GM21737 (cell line): ENCODE measurements around the gene ATP1A4.
"Not testable (repeated sequence)": the region's sequence is repeated elsewhere in the genome, so short reads cannot be mapped to it uniquely, and the experiment has no call there.

Experiments
- ATAC-seq: cut with Tn5 transposase; IDR thresholded peaks from one replicate; pipeline ENCODE4 v1.9.1; 2021; ENCODE audit warnings: mild to moderate bottlenecking, moderate library complexity; ENCODE audit not compliant: unreplicated experiment

ATP1A4 gene

DNA sequence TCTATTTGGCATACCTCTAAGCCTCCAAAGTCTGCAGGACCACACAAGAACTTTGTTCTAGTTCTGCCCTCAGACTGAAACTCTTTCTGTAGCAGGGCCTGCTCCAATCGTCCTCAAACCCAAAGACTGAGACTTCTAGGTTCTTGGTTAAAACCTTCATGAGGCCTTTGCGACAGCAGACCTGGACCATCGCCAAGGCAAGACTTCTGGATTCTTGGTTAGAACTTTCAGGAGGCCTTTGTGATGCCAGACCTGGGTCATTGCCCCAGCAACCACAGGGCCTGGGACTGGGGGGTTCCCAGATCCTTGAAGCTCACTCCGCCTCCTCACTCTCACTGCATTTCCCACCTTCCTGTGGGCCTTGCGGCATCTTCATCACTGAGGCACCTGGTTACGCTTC, at the start of gene ATP1A4:
Gene ATP1A4, plus strand, starts transcription at position 301 of the 400 bp plus-strand sequence. CDS start 438 bp downstream, outside the sequence.
- ATAC-seq, result no peak

DNA sequence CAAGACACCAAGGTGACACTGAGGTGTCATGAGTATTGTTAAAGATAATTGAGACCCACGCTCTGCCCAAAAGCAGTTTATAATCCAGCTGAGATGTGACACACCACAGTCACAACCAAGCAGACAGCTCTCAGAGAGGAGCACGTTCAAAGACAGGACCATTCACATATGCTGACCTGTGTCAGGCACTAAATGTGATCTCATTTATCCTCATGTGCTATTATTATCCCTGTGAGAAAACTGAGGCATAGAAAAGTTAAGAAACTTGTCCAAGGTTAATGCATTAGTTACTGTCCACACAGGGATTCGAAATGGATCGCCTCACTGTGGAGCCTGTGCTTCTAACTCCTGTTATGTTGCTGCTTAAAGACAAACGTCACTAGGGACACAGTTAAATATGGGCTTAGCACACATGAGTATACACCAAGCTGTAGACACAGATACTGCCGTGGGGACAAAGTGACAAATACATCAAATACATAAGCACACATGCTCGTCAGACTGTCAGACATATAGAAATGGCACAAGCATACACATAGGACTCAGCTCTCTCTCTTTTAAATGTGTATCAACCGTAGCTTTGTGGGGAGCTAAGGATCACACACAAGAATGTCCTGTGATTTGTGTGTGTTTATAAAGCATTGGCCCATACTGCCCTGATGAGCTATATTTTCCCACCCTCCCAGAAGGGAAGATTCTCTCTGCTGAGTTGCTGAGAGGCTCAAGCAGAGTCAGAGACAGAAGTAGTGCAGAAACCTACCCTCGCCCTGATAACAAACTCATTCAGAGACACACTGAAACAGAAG, 49.5 kb upstream of the ATP1A4 start:
- no peak for ATAC-seq

GRCh38 chr1:160103658-160104408, 47.6 kb upstream of the ATP1A4 start:
- ATAC-seq, result no peak

GRCh38 chr1:160104486-160104885, 46.9 kb upstream of the ATP1A4 start:
- no peak for ATAC-seq

GRCh38 chr1:160105155-160105554, 46.2 kb upstream of the ATP1A4 start:
- no peak for ATAC-seq

GRCh38 chr1:160107512-160107911, 43.9 kb upstream of the ATP1A4 start:
- ATAC-seq, result no peak

DNA sequence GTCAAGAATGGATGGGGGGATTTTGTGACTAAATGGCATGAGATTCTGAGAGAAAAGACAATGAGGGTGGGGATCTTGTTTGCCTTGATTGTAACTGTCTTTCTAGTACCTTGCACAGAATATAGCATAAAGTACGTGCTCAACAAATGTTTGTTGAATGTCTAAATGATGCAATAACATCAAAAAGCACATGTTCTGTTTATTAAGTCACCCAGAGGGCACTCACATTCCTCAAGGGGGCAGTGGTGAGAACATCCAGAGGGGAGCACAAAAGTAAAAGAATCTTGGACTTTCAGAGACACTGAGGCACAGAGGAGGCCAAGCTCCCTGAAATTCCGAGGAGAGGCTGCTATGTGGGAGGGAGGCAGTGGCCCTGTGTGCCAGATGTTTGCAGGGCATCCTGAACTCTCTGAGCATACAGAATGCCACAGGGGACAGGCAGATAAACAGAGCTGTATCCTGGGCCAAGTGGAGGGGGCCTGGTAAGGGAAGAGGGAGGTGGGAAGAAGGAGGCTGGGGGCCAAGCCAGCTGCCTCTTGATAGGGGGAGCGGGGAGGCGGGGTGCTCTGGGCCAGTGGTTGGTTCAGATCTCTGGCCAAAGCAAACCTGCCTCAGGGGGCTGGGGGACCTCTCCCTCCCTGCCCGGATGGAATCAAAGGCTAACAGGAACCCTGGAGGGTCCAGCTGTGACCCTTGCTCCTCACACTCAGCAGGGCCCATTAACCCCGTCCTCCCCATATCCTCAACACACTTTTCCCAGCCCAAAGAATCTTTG, 42.3 kb upstream of the ATP1A4 start:
- ATAC-seq, result no peak

DNA sequence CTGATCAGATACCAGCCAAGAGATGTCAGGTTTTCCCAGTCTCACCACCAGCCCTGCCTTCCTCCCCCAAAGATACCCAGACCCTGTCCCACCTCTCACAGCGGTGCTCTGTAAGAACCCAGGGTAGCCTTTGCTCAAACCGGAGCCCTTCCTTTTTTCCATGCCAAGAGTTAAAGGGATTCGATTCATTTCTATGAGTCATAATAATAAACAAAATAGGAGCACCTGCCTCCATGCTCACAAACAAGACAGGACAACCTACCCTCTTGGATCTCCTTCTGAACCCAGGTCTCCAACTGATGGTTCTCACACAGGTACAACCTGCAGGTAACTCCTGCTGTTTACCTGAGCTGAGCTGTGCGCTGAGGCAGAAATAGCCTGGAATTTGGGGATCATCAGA, 41.7 kb upstream of the ATP1A4 start:
- ATAC-seq, result no peak

GRCh38 chr1:160111462-160111861, 39.9 kb upstream of the ATP1A4 start:
- not testable (repeated sequence) for ATAC-seq

GRCh38 chr1:160112357-160112756, 39.0 kb upstream of the ATP1A4 start:
- no peak for ATAC-seq

DNA sequence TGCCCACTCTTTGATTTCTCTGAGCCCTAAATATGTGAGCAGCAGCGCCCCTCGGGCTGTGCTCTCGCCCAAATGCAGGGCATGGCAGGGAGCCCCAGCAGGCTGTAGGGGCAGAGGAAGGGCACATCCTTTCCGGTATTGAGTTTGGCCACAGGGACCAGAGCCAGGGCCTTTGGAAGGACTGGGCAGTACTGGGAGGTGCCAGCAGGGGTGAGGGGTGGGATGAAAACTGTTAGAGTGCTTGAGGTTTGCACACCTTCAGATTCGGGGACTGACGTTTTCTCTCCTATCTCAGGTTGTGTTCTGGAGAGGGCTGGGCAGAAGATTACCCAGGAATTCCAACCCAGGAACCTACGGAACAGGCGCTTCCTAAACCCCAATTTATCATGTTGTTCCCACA, 38.0 kb upstream of the ATP1A4 start:
- ATAC-seq, result no peak

DNA sequence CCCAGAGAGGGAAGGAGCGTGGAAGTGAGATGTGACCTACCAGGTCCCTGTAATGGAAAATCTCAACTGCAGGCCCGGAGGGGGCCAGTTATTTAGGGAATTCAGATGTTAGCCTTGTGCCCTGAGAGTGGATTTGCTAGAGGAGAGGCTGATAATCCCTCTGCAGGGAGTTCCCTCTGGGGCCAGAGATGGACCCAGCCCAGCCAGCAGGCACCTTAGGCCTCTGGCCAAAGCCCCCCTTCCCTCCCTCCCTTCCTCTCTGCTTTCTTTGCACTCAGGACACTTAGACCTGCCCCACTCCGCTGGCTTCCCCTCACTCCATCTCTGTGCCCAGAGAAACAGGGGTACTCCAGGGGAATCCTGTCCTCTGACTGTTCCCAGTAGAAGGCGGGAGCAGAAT, 37.3 kb upstream of the ATP1A4 start:
- no peak for ATAC-seq

- ATAC-seq, result no peak
Observed at GRCh38 chr1:160115545-160116282, 35.7 kb upstream of the ATP1A4 start, which contains the start of gene ATP1A2. ATP1A2 (plus strand) TSS chr1:160115759; CDS start chr1:160115862, 103 bp downstream.

GRCh38 chr1:160116283-160117147, 34.9 kb upstream of the ATP1A4 start:
- no peak for ATAC-seq

GRCh38 chr1:160117300-160117699, 34.1 kb upstream of the ATP1A4 start:
- ATAC-seq, result no peak

DNA sequence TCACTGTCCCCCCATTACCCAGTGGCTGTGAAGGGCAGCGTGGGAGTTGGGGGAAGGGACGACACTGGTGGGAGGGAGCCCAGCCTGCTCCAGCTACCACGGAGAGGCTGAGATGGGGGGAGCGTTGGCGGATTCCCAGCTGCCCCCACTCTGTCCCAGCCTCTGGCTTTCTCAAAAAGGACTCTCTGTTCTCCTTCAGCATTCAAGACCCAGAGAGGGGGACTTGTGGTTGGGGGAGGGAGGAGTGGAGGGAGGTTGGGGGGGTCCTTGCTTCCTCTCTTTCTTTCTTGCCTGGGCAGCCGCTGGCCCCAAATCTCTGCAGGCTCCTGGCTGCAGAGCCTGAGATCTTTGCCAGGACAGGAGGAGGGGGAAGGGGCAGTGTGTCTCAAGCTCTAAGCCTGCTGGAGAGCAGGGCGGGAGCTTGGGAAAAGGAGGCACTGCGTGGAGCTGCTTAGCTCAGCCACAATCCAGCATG, 33.7 kb upstream of the ATP1A4 start:
- no peak for ATAC-seq

DNA sequence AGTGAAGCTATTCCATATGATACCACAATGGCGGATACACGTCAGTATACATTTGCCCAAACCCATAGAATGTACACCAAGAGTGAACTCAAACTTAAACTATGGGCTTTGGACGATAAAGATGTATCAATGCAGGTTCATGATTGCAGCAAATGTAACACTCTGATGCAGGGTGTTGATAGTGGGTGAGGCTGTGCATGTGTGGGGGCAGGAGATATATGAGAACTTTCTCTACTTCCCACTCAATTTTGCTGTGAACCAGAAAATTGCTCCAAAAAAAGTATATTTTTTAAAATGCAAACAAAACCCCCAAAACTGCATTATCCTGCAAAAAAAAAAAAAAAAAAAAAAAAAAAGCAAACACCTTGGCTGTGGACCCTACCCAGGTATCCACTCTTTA, 32.5 kb upstream of the ATP1A4 start:
- no peak for ATAC-seq

GRCh38 chr1:160120797-160121196, 30.6 kb upstream of the ATP1A4 start:
- ATAC-seq, result no peak

DNA sequence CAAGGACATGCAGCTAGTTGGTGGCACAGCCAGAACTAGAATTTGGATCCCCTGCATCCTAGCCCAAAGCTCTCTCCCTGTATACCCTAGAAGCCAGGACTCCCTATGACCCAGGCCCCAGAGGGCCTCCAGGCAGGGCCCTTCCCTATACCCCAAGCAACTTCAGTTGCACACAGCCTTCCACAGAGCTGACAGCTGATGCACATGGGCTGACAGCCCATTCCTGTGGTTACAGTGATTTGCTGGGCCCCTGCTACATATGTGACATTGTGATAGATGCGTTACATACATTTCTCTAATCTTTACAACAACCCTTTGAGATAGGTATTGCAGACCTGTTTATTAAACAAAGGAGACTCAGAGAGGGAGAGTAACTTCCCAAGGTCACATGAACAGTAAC, 30.0 kb upstream of the ATP1A4 start:
- no peak for ATAC-seq
